ENCODE measurements around the gene PAM. TPM values are rescaled to one million over a fixed set of nuclear protein-coding genes. Genes with fewer than 3 reads are reported as not detected.

The PAM gene
- total and polyA plus RNA-seq, 11 donors: 569 to 1,548 (median 1,087) TPM

DNA sequence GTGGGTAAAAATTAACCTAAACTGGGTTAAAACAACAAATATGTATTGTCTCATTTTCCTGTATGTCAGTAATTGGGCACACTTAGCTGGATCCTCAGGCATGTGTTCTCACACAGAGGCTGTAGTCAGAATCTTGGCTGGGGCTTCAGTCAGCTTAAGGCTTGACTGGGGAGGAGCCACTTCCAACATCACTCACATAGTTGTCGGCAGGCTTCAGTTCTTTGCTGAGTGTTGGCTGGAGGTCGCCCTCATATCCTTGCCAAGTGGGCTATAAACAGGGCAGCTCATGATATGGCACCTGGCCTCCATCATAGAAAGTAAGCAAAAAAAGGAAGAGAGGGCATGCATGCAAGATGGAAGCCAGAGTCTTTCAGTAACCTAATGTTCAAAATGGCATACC, 191.9 kb downstream of the PAM start:
- Histone ChIP-seq H3K27ac (peak overlapping the region in 1 of 12 donors; percentile 0), H3K36me3 (peaks cover 0 to 75% (median 25%) of the 10 kb centered on the region in 9 donors), H3K27me3 (no peaks in the 10 kb centered on the region), H3K4me3 (no peak overlapping the region), H3K4me1 (peaks cover 0 to 23% (median 7%) of the 10 kb centered on the region in 12 donors), H3K9me3 (no peaks in the 10 kb centered on the region)
- no peak for TF ChIP-seq POLR2A (IDR thresholded peaks at IDR 0.05)
- TF ChIP-seq, protein P1, sequence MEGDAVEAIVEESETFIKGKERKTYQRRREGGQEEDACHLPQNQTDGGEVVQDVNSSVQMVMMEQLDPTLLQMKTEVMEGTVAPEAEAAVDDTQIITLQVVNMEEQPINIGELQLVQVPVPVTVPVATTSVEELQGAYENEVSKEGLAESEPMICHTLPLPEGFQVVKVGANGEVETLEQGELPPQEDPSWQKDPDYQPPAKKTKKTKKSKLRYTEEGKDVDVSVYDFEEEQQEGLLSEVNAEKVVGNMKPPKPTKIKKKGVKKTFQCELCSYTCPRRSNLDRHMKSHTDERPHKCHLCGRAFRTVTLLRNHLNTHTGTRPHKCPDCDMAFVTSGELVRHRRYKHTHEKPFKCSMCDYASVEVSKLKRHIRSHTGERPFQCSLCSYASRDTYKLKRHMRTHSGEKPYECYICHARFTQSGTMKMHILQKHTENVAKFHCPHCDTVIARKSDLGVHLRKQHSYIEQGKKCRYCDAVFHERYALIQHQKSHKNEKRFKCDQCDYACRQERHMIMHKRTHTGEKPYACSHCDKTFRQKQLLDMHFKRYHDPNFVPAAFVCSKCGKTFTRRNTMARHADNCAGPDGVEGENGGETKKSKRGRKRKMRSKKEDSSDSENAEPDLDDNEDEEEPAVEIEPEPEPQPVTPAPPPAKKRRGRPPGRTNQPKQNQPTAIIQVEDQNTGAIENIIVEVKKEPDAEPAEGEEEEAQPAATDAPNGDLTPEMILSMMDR (IDR thresholded peaks at IDR 0.05): no peak
- DNase-seq (peak in 4 of 5 donors; percentile 26 to 61 (median 30)), ATAC-seq (peak; percentile 53 to 94 (median 88))
- intact Hi-C loops (cut with DNase I): loop anchor here in 1 of 10 donors (10.0 kb wide), 1 partner anchor 162 kb away; no protein-coding TSS in a partner anchor
- 29 to 58% (median 36%) methylated on average over 2 of the region's 2 CpGs for WGBS, 4 donors

DNA sequence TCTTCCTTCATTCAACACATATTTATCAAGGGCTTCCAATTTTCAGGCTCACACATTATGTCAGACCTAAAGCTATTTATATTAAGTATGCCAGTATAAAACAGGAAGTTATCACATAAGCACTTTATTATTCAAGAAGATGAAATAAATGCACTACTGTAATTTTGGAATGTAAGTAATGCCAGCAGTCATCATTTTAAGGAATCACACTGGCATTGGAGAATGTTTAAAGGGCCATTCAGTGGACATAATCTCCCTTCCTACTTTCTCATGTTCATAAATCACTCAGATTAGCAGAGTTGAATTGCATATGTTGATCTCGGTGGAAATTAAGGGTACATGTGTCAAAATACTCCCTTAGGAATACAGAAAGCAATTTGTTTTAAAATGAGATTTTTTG, 200.4 kb downstream of the PAM start:
- intact Hi-C loops (cut with DNase I): no loop called here
- Histone ChIP-seq H3K27ac (no peak overlapping the region), H3K4me1 (peaks cover 0 to 18% (median 12%) of the 10 kb centered on the region in 12 donors), H3K36me3 (peaks cover 0 to 73% (median 20%) of the 10 kb centered on the region in 9 donors), H3K27me3 (no peaks in the 10 kb centered on the region), H3K9me3 (no peaks in the 10 kb centered on the region), H3K4me3 (no peak overlapping the region)
- WGBS, 4 donors: 27 to 55% (median 42%) methylated on average over 1 of the region's 1 CpG
- ATAC-seq (no peak), DNase-seq (no peak)
- TF ChIP-seq, protein P1 (IDR thresholded peaks at IDR 0.05): no peak
- TF ChIP-seq POLR2A (IDR thresholded peaks at IDR 0.05): no peak

DNA sequence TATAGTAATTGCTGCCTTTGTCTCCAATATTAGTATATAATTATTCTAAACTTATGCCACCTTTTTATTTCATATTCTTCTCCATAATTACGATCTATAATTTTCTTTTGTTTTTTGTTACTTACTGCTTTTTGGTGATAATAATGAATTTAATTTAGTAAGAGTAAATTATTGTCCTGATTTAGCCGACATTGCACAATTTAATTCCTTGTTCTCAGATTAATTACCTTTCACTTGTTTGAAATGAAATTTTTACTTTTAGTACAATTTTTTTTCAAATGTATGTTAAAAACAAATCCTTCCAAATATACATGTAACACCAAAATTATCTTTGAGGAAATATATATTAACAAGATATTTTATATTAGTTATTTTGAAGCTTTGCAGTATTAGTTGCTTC, 201.5 kb downstream of the PAM start:
- intact Hi-C loops (cut with DNase I): no loop called here
- 96 to 99% (median 98%) methylated on average over 2 of the region's 2 CpGs for WGBS, 4 donors
- Histone ChIP-seq H3K4me1 (peaks cover 0 to 18% (median 12%) of the 10 kb centered on the region in 12 donors), H3K27ac (no peak overlapping the region), H3K4me3 (no peak overlapping the region), H3K27me3 (no peaks in the 10 kb centered on the region), H3K9me3 (no peaks in the 10 kb centered on the region), H3K36me3 (peaks cover 0 to 73% (median 9%) of the 10 kb centered on the region in 9 donors)
- no peak for ATAC-seq
- no peak for DNase-seq
- TF ChIP-seq, protein P1 (IDR thresholded peaks at IDR 0.05): no peak
- TF ChIP-seq POLR2A (IDR thresholded peaks at IDR 0.05): no peak

DNA sequence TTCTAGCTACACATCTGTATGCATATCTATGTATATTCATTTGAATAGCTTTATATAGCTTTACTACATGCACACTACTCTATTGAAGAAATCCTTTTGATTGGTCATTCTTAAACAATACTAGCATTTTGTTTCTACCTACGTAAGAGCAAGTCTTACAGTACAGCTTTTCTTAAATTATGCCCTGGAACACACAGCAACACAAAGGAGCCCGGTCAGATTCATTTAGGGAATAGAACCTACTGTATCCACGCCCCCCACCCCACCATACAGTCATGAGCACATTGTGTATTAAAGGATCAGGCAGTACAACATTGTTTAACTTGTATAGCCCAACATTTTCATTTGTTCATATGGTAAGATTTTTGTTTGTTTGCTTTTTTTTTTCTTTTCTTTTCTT, 202.0 kb downstream of the PAM start:
- H3K36me3 ChIP-seq: peaks cover 0 to 73% (median 5%) of the 10 kb centered on the region in 9 donors
- no peak overlapping the region for H3K4me3 ChIP-seq
- intact Hi-C loops (cut with DNase I): no loop called here
- no peak for DNase-seq
- H3K27me3 ChIP-seq: no peaks in the 10 kb centered on the region
- ATAC-seq: no peak
- H3K27ac ChIP-seq: no peak overlapping the region
- H3K9me3 ChIP-seq: no peaks in the 10 kb centered on the region
- H3K4me1 ChIP-seq: peaks cover 0 to 18% (median 12%) of the 10 kb centered on the region in 12 donors
- TF ChIP-seq POLR2A (IDR thresholded peaks at IDR 0.05): no peak
- TF ChIP-seq, protein P1 (IDR thresholded peaks at IDR 0.05): no peak
- 95 to 99% (median 98%) methylated on average over 3 of the region's 3 CpGs for WGBS, 4 donors

Data from heart left ventricle (tissue), 16 donors.